H9 (cell line): ENCODE data around the gene UGT2B28. TPM values are rescaled to one million over a fixed set of nuclear protein-coding genes. Genes with fewer than 3 reads are reported as not detected.
"Not testable (repeated sequence)": the region's sequence is repeated elsewhere in the genome, so short reads cannot be mapped to it uniquely, and the experiment has no call there.

ENCODE experiments used
- DNase-seq: peaks from one replicate; pipeline ENCODE4 v3.0.0-alpha.2; 2017
- H2AFZ ChIP-seq: one replicate; pipeline ENCODE4 v1.6.1; 2013; ENCODE audit warnings: mild to moderate bottlenecking, low read length, control low read depth, moderate library complexity
- H2AK5ac ChIP-seq: 2 replicates; pipeline ENCODE4 v1.6.1; 2013; ENCODE audit warnings: low read length, control low read depth, mixed read lengths; ENCODE audit not compliant: insufficient read length
- H2BK120ac ChIP-seq: one replicate; pipeline ENCODE4 v1.6.1; 2013; ENCODE audit warnings: low read depth, mild to moderate bottlenecking, low read length, control low read depth, inconsistent platforms; ENCODE audit not compliant: poor library complexity, severe bottlenecking
- H2BK12ac ChIP-seq: 2 replicates; pipeline ENCODE4 v1.6.1; 2013; ENCODE audit warnings: low read length, control low read depth, mixed read lengths, low read depth; ENCODE audit not compliant: insufficient read length
- H2BK15ac ChIP-seq: 2 replicates; pipeline ENCODE4 v1.6.1; 2013; ENCODE audit warnings: low read depth, low read length, control low read depth
- H2BK20ac ChIP-seq: one replicate; pipeline ENCODE4 v1.6.1; 2013; ENCODE audit warnings: low read depth, mild to moderate bottlenecking, low read length, control low read depth, inconsistent platforms; ENCODE audit not compliant: poor library complexity, severe bottlenecking
- H2BK5ac ChIP-seq: 2 replicates; pipeline ENCODE4 v1.6.1; 2013; ENCODE audit warnings: low read length, control low read depth, mixed read lengths; ENCODE audit not compliant: insufficient read length
- H3K14ac ChIP-seq: 2 replicates; pipeline ENCODE4 v1.6.1; 2013; ENCODE audit warnings: low read length, control low read depth; ENCODE audit not compliant: insufficient read depth
- H3K18ac ChIP-seq: 2 replicates; pipeline ENCODE4 v1.6.1; 2013; ENCODE audit warnings: low read depth, mild to moderate bottlenecking, mixed read lengths, low read length, control low read depth; ENCODE audit not compliant: insufficient read length
- H3K23ac ChIP-seq: 2 replicates; pipeline ENCODE4 v1.6.1; 2013; ENCODE audit warnings: low read length, control low read depth, mixed read lengths, low read depth; ENCODE audit not compliant: insufficient read length
- H3K23me2 ChIP-seq: 2 replicates; pipeline ENCODE4 v1.6.1; 2013; ENCODE audit warnings: low read depth, mild to moderate bottlenecking, mixed read lengths, low read length, control low read depth; ENCODE audit not compliant: insufficient read length, poor library complexity, severe bottlenecking
- H3K27ac ChIP-seq: 2 replicates; pipeline ENCODE4 v1.5.1; 2013; ENCODE audit warnings: low read length, control low read depth, mixed read lengths, low read depth; ENCODE audit not compliant: insufficient read length
- H3K27me3 ChIP-seq: 2 replicates; pipeline ENCODE4 v1.6.1; 2013; ENCODE audit warnings: low read length, control low read depth, inconsistent platforms; ENCODE audit not compliant: insufficient read depth
- H3K4ac ChIP-seq: 2 replicates; pipeline ENCODE4 v1.6.1; 2013; ENCODE audit warnings: low read depth, mild to moderate bottlenecking, control low read depth, inconsistent platforms, low read length, moderate library complexity
- H3K4me1 ChIP-seq: 2 replicates; pipeline ENCODE4 v1.6.1; 2013; ENCODE audit warnings: low read length, control low read depth, inconsistent platforms; ENCODE audit not compliant: insufficient read depth
- H3K4me2 ChIP-seq: 2 replicates; pipeline ENCODE4 v1.6.1; 2013; ENCODE audit warnings: low read length, control low read depth, mixed read lengths; ENCODE audit not compliant: insufficient read length, insufficient read depth
- H3K56ac ChIP-seq: 2 replicates; pipeline ENCODE4 v1.6.1; 2013; ENCODE audit warnings: low read depth, mild to moderate bottlenecking, mixed read lengths, low read length, control low read depth; ENCODE audit not compliant: insufficient read length
- H3K79me1 ChIP-seq: 2 replicates; pipeline ENCODE4 v1.6.1; 2013; ENCODE audit warnings: low read depth, mild to moderate bottlenecking, moderate library complexity, low read length, control low read depth, inconsistent platforms; ENCODE audit not compliant: insufficient read depth, poor library complexity, severe bottlenecking
- H3K79me2 ChIP-seq: 2 replicates; pipeline ENCODE4 v1.6.1; 2013; ENCODE audit warnings: low read length, control low read depth, inconsistent platforms; ENCODE audit not compliant: insufficient read depth
- H3K9ac ChIP-seq: 2 replicates; pipeline ENCODE4 v1.6.1; 2013; ENCODE audit warnings: low read length, control low read depth, mixed read lengths; ENCODE audit not compliant: insufficient read length; ENCODE audit errors: extremely low read depth
- H3K9me3 ChIP-seq: one replicate; pipeline ENCODE4 v1.6.1; 2013; ENCODE audit warnings: low read depth, low read length, inconsistent platforms; ENCODE audit not compliant: control insufficient read depth
- H3T11ph ChIP-seq: one replicate; pipeline ENCODE4 v1.6.1; 2013; ENCODE audit warnings: mild to moderate bottlenecking, low read length, control low read depth, inconsistent platforms
- H4K20me1 ChIP-seq: one replicate; pipeline ENCODE4 v1.6.1; 2013; ENCODE audit not compliant: control insufficient read depth, insufficient read length, insufficient read depth
- H4K5ac ChIP-seq: 2 replicates; pipeline ENCODE4 v1.6.1; 2013; ENCODE audit warnings: low read depth, mild to moderate bottlenecking, mixed read lengths, low read length, control low read depth; ENCODE audit not compliant: insufficient read length
- H4K8ac ChIP-seq: replicated peaks from 2 replicates; pipeline ENCODE4 v1.6.1; 2013; ENCODE audit warnings: low read length, control low read depth, mixed read lengths, low read depth; ENCODE audit not compliant: insufficient read length
- H4K91ac ChIP-seq: 2 replicates; pipeline ENCODE4 v1.6.1; 2013; ENCODE audit warnings: low read depth, mild to moderate bottlenecking, moderate library complexity, mixed read lengths, low read length, control low read depth; ENCODE audit not compliant: insufficient read length
- H3K27ac Mint-ChIP-seq, 3 experiments: 2 replicates in 2 of 3; 3 replicates in 1 of 3; pipeline ENCODE4 v1.8.0; 2020 to 2021; ENCODE audit warnings: mixed read lengths in 3 of 3, mild to moderate bottlenecking in 1 of 3, moderate library complexity in 1 of 3
- H3K27me3 Mint-ChIP-seq: 2 replicates; pipeline ENCODE4 v1.8.0; 2021; ENCODE audit warnings: low read depth, mild to moderate bottlenecking, moderate library complexity, mixed read lengths
- H3K36me3 Mint-ChIP-seq, 3 experiments: 2 replicates in 2 of 3; 3 replicates in 1 of 3; pipeline ENCODE4 v1.8.0; 2020 to 2021; ENCODE audit warnings: low read depth in 3 of 3, mixed read lengths in 3 of 3; ENCODE audit not compliant: insufficient read depth in 1 of 3
- H3K4me1 Mint-ChIP-seq, 2 experiments: 2 replicates each; pipeline ENCODE4 v1.8.0; 2020; ENCODE audit warnings: mixed read lengths in 2 of 2
- H3K4me3 Mint-ChIP-seq, 2 experiments: 2 replicates in 1 of 2; 3 replicates in 1 of 2; pipeline ENCODE4 v1.8.0; 2020 to 2021; ENCODE audit warnings: mild to moderate bottlenecking in 2 of 2, mixed read lengths in 2 of 2, moderate library complexity in 1 of 2
- H3K9me3 Mint-ChIP-seq, 2 experiments: 2 replicates in 1 of 2; 3 replicates in 1 of 2; pipeline ENCODE4 v1.8.0; 2020; ENCODE audit warnings: mild to moderate bottlenecking in 2 of 2, mixed read lengths in 2 of 2, moderate library complexity in 1 of 2
- WGBS: extraction: QIAGEN DNeasy Blood & Tissue Kit; methylation state at CpG from one replicate; pipeline ENCODE4 v1.1.7; 2013; ENCODE audit warnings: missing lambda C conversion rate, low lambda C conversion rate, mixed read lengths; ENCODE audit not compliant: insufficient read length; ENCODE audit errors: extremely low coverage; 5-methylcytosine and 5-hydroxymethylcytosine counted together
- total RNA-seq: library from RNA; stranded (reverse); gene quantifications from 2 replicates; pipeline ENCODE4 v1.2.1, GENCODE V29; 2021
- TF ChIP-seq, protein P1 (sequence below): fragments of 200-600 bp; sonication (generic); conservative IDR thresholded peaks from 3 replicates; pipeline ENCODE4 v1.8.0; 2021; ENCODE audit warnings: antibody characterized with exemption, mild to moderate bottlenecking

Gene UGT2B28
- total RNA-seq, 1 experiment from 2014 or later: not detected

DNA sequence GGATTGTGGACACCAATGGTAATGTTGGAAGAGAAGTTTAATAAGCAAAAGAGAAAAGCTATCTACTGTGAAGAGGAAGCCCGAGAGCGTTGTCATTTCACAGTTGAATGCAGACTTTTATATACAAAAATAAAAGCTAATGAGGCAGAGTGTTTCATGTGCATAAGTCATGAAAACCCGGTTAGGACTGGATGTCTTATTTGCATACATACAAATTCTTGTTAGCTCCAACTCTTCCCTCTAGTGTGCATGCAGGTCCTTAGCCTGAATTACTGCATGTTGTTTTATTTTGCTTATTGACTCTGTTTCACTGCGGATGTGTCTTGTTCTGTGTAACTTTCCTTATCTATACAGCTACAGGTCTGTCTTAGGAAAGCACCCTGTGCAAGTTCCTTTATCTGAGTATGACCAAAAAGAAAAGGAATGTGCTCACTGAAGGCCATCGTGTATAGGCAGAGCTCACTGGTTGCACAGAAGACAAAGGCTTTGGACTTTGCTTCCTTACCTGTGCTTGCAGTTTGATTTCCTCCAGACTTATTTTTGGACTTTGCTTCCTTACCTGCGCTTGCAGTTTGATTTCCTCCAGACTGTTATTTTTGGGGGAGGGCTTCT lies 40.6 kb upstream of the UGT2B28 start:
- no peak overlapping the region for H3K4ac ChIP-seq
- no peaks in the 10 kb centered on the region for H3K9me3 ChIP-seq
- TF ChIP-seq, protein P1, sequence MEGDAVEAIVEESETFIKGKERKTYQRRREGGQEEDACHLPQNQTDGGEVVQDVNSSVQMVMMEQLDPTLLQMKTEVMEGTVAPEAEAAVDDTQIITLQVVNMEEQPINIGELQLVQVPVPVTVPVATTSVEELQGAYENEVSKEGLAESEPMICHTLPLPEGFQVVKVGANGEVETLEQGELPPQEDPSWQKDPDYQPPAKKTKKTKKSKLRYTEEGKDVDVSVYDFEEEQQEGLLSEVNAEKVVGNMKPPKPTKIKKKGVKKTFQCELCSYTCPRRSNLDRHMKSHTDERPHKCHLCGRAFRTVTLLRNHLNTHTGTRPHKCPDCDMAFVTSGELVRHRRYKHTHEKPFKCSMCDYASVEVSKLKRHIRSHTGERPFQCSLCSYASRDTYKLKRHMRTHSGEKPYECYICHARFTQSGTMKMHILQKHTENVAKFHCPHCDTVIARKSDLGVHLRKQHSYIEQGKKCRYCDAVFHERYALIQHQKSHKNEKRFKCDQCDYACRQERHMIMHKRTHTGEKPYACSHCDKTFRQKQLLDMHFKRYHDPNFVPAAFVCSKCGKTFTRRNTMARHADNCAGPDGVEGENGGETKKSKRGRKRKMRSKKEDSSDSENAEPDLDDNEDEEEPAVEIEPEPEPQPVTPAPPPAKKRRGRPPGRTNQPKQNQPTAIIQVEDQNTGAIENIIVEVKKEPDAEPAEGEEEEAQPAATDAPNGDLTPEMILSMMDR: no peak
- DNase-seq: no peak
- H3T11ph ChIP-seq: no peak overlapping the region
- no peak overlapping the region for H2AFZ ChIP-seq
- H4K8ac ChIP-seq: no peak overlapping the region
- H3K18ac ChIP-seq: no peak overlapping the region
- H3K79me2 ChIP-seq: no peaks in the 10 kb centered on the region
- H3K4me2 ChIP-seq: no peak overlapping the region
- no peak overlapping the region for H3K4me3 Mint-ChIP-seq
- H2BK15ac ChIP-seq: no peak overlapping the region
- no peak overlapping the region for H2BK5ac ChIP-seq
- H3K4me1 Mint-ChIP-seq: peaks cover 0 to 4% of the 10 kb centered on the region in 2 experiments; a peak in 1 of 4 replicates
- no peaks in the 10 kb centered on the region for H3K23me2 ChIP-seq
- no peaks in the 10 kb centered on the region for H4K20me1 ChIP-seq
- H2BK20ac ChIP-seq: no peak overlapping the region
- no peaks in the 10 kb centered on the region for H3K27me3 Mint-ChIP-seq
- H3K27ac ChIP-seq: no peak overlapping the region
- H3K9ac ChIP-seq: no peak overlapping the region
- no peak overlapping the region for H2BK12ac ChIP-seq
- H4K5ac ChIP-seq: no peak overlapping the region
- H3K79me1 ChIP-seq: no peaks in the 10 kb centered on the region
- H3K56ac ChIP-seq: no peak overlapping the region
- no peak overlapping the region for H3K23ac ChIP-seq
- no peaks in the 10 kb centered on the region for H3K27me3 ChIP-seq
- no peak overlapping the region for H3K14ac ChIP-seq
- no peaks in the 10 kb centered on the region for H3K4me1 ChIP-seq
- no CpG with 5 or more reads among the region's 6 CpGs for WGBS
- peaks cover 3 to 5% of the 10 kb centered on the region in 2 experiments; a peak in 2 of 5 replicates for H3K9me3 Mint-ChIP-seq
- H2BK120ac ChIP-seq: no peak overlapping the region
- H3K36me3 Mint-ChIP-seq: peaks cover 0 to 5% (median 3%) of the 10 kb centered on the region in 3 experiments; a peak in 2 of 7 replicates
- H2AK5ac ChIP-seq: no peak overlapping the region
- H4K91ac ChIP-seq: no peak overlapping the region
- no peak overlapping the region for H3K27ac Mint-ChIP-seq

DNA sequence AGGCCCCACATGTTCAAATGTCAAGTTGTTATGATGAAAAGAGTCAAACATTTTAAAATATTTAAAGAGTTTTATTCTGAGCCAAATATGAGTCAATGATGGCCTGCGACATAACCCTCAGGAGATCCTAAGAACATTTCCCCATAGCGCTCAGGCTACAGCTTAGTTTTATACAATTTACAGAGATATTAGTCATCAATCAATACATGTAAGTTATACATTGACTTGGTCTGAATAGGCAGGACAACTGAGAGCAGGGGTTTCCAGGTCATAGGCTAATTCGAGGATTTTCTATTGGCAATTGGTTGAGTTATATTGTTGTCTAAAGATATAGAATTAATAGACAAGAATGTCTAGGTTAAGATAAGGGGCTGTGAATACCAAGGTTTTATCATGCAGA lies 39.5 kb upstream of the UGT2B28 start:
- H4K20me1 ChIP-seq, H4K5ac ChIP-seq, H3K23me2 ChIP-seq, H3K4me3 Mint-ChIP-seq, H2BK20ac ChIP-seq, DNase-seq, H3T11ph ChIP-seq, H4K91ac ChIP-seq, H3K36me3 Mint-ChIP-seq, H4K8ac ChIP-seq, H3K4me1 Mint-ChIP-seq, H2BK15ac ChIP-seq, H3K4me2 ChIP-seq, H3K4me1 ChIP-seq, H2AFZ ChIP-seq, H3K79me2 ChIP-seq, H3K9me3 Mint-ChIP-seq, H2AK5ac ChIP-seq, H2BK12ac ChIP-seq, H3K27ac ChIP-seq, H3K9me3 ChIP-seq, H3K27me3 ChIP-seq, H3K18ac ChIP-seq, H3K56ac ChIP-seq, H2BK5ac ChIP-seq, H3K9ac ChIP-seq, H3K4ac ChIP-seq, H3K27ac Mint-ChIP-seq, H3K14ac ChIP-seq, H3K79me1 ChIP-seq, H2BK120ac ChIP-seq, H3K27me3 Mint-ChIP-seq, H3K23ac ChIP-seq: not testable (repeated sequence)
- no CpG with 5 or more reads among the region's 3 CpGs for WGBS
